Esophagus (tissue), 2 donors: ENCODE data around the gene ZNF474. TPM values are rescaled to one million over a fixed set of nuclear protein-coding genes. Genes with fewer than 3 reads are reported as not detected.

Source experiments
- H3K27ac ChIP-seq, 2 donors: one replicate each; pipeline ENCODE4 v1.5.1; 2013; ENCODE audit warnings: low read depth in 2 of 2, mild to moderate bottlenecking in 2 of 2, inconsistent platforms in 1 of 2, low read length in 1 of 2, moderate library complexity in 1 of 2
- H3K27me3 ChIP-seq, 2 donors: one replicate each; pipeline ENCODE4 v1.6.1; 2013; ENCODE audit warnings: low read length in 2 of 2, control low read depth in 1 of 2, mild to moderate bottlenecking in 1 of 2; ENCODE audit not compliant: insufficient read depth in 2 of 2, control insufficient read depth in 1 of 2
- H3K36me3 ChIP-seq, 2 donors: one replicate each; pipeline ENCODE4 v1.6.1; 2013; ENCODE audit warnings: low read length in 1 of 2; ENCODE audit not compliant: control insufficient read depth in 2 of 2, insufficient read depth in 2 of 2
- H3K4me1 ChIP-seq, 2 donors: one replicate each; pipeline ENCODE4 v1.6.1; 2013; ENCODE audit warnings: low read length in 1 of 2; ENCODE audit not compliant: control insufficient read depth in 2 of 2, insufficient read depth in 2 of 2
- H3K4me3 ChIP-seq, 2 donors: one replicate each; pipeline ENCODE4 v1.5.1; 2013; ENCODE audit warnings: low read length in 2 of 2, mild to moderate bottlenecking in 2 of 2, low read depth in 1 of 2, moderate library complexity in 1 of 2
- H3K9me3 ChIP-seq, 2 donors: one replicate each; pipeline ENCODE4 v1.6.1; 2013; ENCODE audit warnings: mild to moderate bottlenecking in 2 of 2, low read depth in 1 of 2, low read length in 1 of 2, moderate library complexity in 1 of 2; ENCODE audit not compliant: control insufficient read depth in 2 of 2, insufficient read depth in 1 of 2
- WGBS, 2 donors: extraction: QIAGEN DNeasy Blood & Tissue Kit; methylation state at CpG; one replicate each; pipeline ENCODE4 v1.1.7; 2013; 5-methylcytosine and 5-hydroxymethylcytosine counted together
- polyA plus RNA-seq, 2 donors: library from polyadenylated mRNA; stranded (reverse); fragments of 200-250 nt; gene quantifications; one replicate each; pipeline ENCODE4 v1.2.3, GENCODE V29; 2013
- donor health status: healthy with polysubstance abuse.
- donor health status: Bipolar disorder and iron deficiency.

Gene ZNF474
- polyA plus RNA-seq, 2 donors, result 0.04 to 0.06 TPM

- Histone ChIP-seq H3K4me3 (no peak overlapping the region), H3K27ac (no peak overlapping the region), H3K4me1 (peaks cover 2 to 6% of the 10 kb centered on the region in 2 donors), H3K27me3 (no peaks in the 10 kb centered on the region), H3K9me3 (no peaks in the 10 kb centered on the region), H3K36me3 (no peaks in the 10 kb centered on the region)
- WGBS, 2 donors, result 74 to 85% methylated on average over 5 to 6 of the region's 6 CpGs
These were observed 16.4 kb upstream of the ZNF474 start for GRCh38 chr5:122112733-122113558.

DNA sequence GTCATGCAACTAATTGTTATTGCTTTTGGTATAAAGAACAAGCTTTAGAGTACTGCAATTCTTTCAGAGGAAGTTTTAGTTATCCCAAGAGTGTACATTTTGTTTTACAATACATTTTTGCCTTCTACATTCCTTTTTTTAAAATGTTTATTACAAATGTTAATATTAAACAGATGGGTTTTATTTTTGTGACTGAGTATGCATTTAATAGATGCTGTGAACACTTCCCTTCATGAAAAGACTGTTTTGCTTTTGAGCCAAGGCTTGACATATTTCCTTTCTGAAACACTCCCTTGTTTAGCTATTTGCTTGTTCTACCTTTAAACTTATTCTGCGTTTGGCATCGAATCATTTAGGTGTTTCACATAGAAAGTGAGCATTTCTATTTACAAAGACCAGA, 14.8 kb upstream of the ZNF474 start:
- no peaks in the 10 kb centered on the region for H3K9me3 ChIP-seq
- H3K4me3 ChIP-seq, result no peak overlapping the region
- no peaks in the 10 kb centered on the region for H3K27me3 ChIP-seq
- H3K27ac ChIP-seq, result no peak overlapping the region
- 39 to 61% methylated on average over 2 of the region's 2 CpGs for WGBS, 2 donors
- H3K36me3 ChIP-seq, result no peaks in the 10 kb centered on the region
- peaks cover 2 to 6% of the 10 kb centered on the region in 2 donors for H3K4me1 ChIP-seq

- Histone ChIP-seq H3K4me3 (no peak overlapping the region), H3K27me3 (no peaks in the 10 kb centered on the region), H3K27ac (no peak overlapping the region), H3K36me3 (no peaks in the 10 kb centered on the region), H3K4me1 (no peaks in the 10 kb centered on the region), H3K9me3 (no peaks in the 10 kb centered on the region)
- 62 to 72% methylated on average over 1 of the region's 1 CpG for WGBS, 2 donors
These were observed 10.9 kb upstream of the ZNF474 start for GRCh38 chr5:122118356-122118948.

DNA sequence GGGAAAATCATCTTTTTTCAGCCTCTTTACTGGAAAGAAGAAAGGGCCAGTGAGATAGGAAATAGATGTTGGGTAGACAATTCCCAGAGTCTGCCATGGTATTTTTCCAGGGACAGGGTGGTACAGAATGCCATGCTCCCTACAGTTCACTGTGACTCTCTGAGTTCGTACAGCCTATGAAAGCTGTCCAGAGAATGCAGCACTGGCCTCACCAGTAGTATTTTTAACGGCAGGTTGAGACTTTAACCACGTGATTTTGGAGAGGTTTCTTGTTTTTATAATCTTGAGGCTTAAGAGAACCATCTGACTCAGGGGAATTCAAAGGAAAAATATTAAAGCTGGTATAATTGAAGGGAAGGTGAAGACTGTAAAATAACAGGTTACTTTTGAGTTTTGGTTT, 10.1 kb upstream of the ZNF474 start:
- no peaks in the 10 kb centered on the region for H3K9me3 ChIP-seq
- no peaks in the 10 kb centered on the region for H3K36me3 ChIP-seq
- no peak overlapping the region for H3K4me3 ChIP-seq
- no peaks in the 10 kb centered on the region for H3K27me3 ChIP-seq
- no peaks in the 10 kb centered on the region for H3K4me1 ChIP-seq
- no peak overlapping the region for H3K27ac ChIP-seq
- WGBS, 2 donors, result 58 to 60% methylated on average over 3 of the region's 3 CpGs

GRCh38 chr5:122120493-122120892, 8.9 kb upstream of the ZNF474 start:
- H3K36me3 ChIP-seq, result no peaks in the 10 kb centered on the region
- H3K27me3 ChIP-seq, result no peaks in the 10 kb centered on the region
- H3K9me3 ChIP-seq, result no peaks in the 10 kb centered on the region
- H3K27ac ChIP-seq, result no peak overlapping the region
- WGBS, 2 donors, result 77 to 85% methylated on average over 2 of the region's 2 CpGs
- H3K4me1 ChIP-seq, result no peaks in the 10 kb centered on the region
- no peak overlapping the region for H3K4me3 ChIP-seq

GRCh38 chr5:122120957-122121356, 8.4 kb upstream of the ZNF474 start:
- WGBS, 2 donors, result 54 to 55% methylated on average over 2 of the region's 2 CpGs
- Histone ChIP-seq H3K9me3 (no peaks in the 10 kb centered on the region), H3K4me3 (no peak overlapping the region), H3K4me1 (no peaks in the 10 kb centered on the region), H3K27ac (peak overlapping the region in 1 of 2 donors; percentile 59), H3K27me3 (no peaks in the 10 kb centered on the region), H3K36me3 (no peaks in the 10 kb centered on the region)

GRCh38 chr5:122121479-122122465, 7.6 kb upstream of the ZNF474 start:
- H3K36me3 ChIP-seq, result no peaks in the 10 kb centered on the region
- H3K27ac ChIP-seq, result peak overlapping the region; percentile 29 to 63
- WGBS, 2 donors, result 73 to 75% methylated on average over 11 of the region's 11 CpGs

DNA sequence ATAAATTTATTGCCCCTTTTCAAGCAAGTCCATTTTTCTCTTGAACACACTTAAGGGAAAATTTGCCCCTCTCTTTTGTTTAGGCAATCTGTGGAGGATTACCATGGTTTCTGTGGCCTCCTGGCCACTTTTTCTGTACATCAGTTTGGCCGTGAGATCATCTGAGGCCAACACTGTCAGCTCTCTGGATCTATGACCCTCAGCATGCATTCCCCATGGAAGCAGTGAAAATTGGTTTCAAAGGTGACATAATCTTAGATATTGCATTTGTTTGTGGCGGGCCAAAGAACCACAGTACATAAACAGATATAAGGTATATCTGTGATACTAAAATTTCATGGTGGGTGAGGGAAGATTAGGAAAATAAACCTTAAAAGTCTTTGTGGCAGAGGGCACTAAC, 4.6 kb upstream of the ZNF474 start:
- Histone ChIP-seq H3K27me3 (no peaks in the 10 kb centered on the region), H3K4me1 (no peaks in the 10 kb centered on the region), H3K36me3 (no peaks in the 10 kb centered on the region), H3K4me3 (no peak overlapping the region), H3K9me3 (no peaks in the 10 kb centered on the region), H3K27ac (no peak overlapping the region)
- 91 to 92% methylated on average over 2 of the region's 2 CpGs for WGBS, 2 donors

More at GRCh38 chr5:122121479-122122465, 7.6 kb upstream of the ZNF474 start:
- H3K27me3 ChIP-seq, result no peaks in the 10 kb centered on the region
- H3K4me3 ChIP-seq, result no peak overlapping the region
- no peaks in the 10 kb centered on the region for H3K4me1 ChIP-seq
- no peaks in the 10 kb centered on the region for H3K9me3 ChIP-seq

DNA sequence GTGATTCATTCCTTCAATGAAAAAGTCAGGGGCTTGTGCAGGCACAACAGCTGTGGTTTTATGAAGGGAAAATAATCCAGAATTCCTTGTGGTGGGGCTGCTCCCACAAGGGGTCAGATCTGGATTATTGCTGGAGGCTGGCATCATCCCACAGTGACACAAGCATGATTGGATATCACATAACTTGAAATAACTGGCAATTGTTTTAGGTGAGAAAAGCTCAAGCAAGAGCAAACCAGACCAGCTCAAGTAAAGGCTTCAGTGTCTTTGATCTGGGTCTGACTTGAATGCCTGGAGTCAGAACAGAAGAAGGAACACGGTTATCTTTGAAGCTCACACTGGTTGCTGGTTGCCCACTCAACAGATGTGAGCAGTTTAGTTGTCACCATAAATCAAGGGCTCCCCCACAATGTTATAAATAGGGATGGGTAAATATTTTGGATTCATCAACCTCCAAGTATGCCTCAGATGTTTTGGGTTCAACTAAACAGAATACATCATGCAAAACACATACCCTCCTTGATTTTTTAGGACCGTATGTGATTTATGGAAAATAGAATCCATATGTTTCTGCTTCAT, 3.1 kb upstream of the ZNF474 start:
- no peaks in the 10 kb centered on the region for H3K9me3 ChIP-seq
- H3K4me3 ChIP-seq, result no peak overlapping the region
- no peak overlapping the region for H3K27ac ChIP-seq
- no peaks in the 10 kb centered on the region for H3K36me3 ChIP-seq
- WGBS, 2 donors, result 31 to 47% methylated on average over 2 of the region's 2 CpGs
- H3K27me3 ChIP-seq, result no peaks in the 10 kb centered on the region
- no peaks in the 10 kb centered on the region for H3K4me1 ChIP-seq
